Sigmoid colon (tissue), 4 donors: ENCODE measurements around the gene ZFPM1.

Experiments
- CTCF ChIP-seq, 4 experiments: fragments of 450-650 bp in 3 of 4; fragments of 200-600 bp in 1 of 4; IDR thresholded peaks; one replicate each; pipeline ENCODE4 v1.5.1; 2016 to 2019; ENCODE audit warnings: antibody characterized with exemption in 4 of 4, mild to moderate bottlenecking in 3 of 4, moderate library complexity in 2 of 4
- EP300 ChIP-seq, 4 donors: sonication (generic); formaldehyde crosslinking; IDR thresholded peaks; one replicate each; pipeline ENCODE4 v1.6.1; 2017; ENCODE audit warnings: antibody characterized with exemption in 4 of 4
- POLR2AphosphoS5 ChIP-seq, 4 donors: sonication (generic); formaldehyde crosslinking; IDR thresholded peaks; one replicate each; pipeline ENCODE4 v1.6.1; 2017; ENCODE audit warnings: antibody characterized with exemption in 4 of 4

- TF ChIP-seq CTCF (IDR thresholded peaks at IDR 0.05) = no peak
- no peak for TF ChIP-seq POLR2AphosphoS5 (IDR thresholded peaks at IDR 0.05)
- TF ChIP-seq EP300 (IDR thresholded peaks at IDR 0.05) = no peak
These were observed 99.7 kb downstream of the ZFPM1 start for GRCh38 chr16:88552815-88553214.
